ENCODE measurements around the gene LATS2. TPM values are rescaled to one million over a fixed set of nuclear protein-coding genes. Genes with fewer than 3 reads are reported as not detected.

The LATS2 gene
- total RNA-seq, 1 donor from 2014 or later = 44.1 TPM

DNA sequence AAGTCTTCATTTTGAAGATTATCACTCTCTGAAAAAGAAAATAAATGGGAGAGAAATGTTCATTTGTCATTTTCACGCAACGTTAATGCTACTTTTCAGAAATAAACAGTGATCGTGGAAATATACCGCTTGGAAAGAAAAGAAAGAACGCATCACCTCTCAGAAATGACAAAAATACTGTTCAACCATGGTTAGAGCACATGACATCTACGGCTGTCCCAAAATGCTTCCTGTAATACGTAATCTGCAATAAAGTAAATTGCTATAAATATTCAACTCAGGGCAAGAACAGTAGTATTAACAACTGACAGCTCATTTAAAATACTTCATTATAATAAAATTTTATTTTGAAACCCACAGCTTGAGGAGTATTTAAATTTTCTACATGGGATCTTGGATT lies 15.2 kb downstream of the LATS2 start:
- no peaks in the 10 kb centered on the region for H3K27me3 ChIP-seq
- H3K4me3 ChIP-seq = no peak overlapping the region
- no peak for TF ChIP-seq CTCF (IDR thresholded peaks at IDR 0.05)
- DNase-seq (no peak), ATAC-seq (no peak)
- no peak overlapping the region for H3K27ac ChIP-seq
- intact Hi-C loops (cut with DNase I) = no loop called here
- H3K4me1 ChIP-seq = peaks cover 56% of the 10 kb centered on the region
- no peaks in the 10 kb centered on the region for H3K9me3 ChIP-seq
- peaks cover 23% of the 10 kb centered on the region for H3K36me3 ChIP-seq

GRCh38 chr13:21045100-21045499 lies 16.3 kb downstream of the LATS2 start:
- ATAC-seq = no peak
- H3K9me3 ChIP-seq = no peaks in the 10 kb centered on the region
- no peak overlapping the region for H3K27ac ChIP-seq
- peaks cover 24% of the 10 kb centered on the region for H3K36me3 ChIP-seq
- intact Hi-C loops (cut with DNase I) = no loop called here
- H3K27me3 ChIP-seq = no peaks in the 10 kb centered on the region
- no peak for DNase-seq
- no peak for TF ChIP-seq CTCF (IDR thresholded peaks at IDR 0.05)
- H3K4me1 ChIP-seq = peaks cover 62% of the 10 kb centered on the region
- H3K4me3 ChIP-seq = no peak overlapping the region

DNA sequence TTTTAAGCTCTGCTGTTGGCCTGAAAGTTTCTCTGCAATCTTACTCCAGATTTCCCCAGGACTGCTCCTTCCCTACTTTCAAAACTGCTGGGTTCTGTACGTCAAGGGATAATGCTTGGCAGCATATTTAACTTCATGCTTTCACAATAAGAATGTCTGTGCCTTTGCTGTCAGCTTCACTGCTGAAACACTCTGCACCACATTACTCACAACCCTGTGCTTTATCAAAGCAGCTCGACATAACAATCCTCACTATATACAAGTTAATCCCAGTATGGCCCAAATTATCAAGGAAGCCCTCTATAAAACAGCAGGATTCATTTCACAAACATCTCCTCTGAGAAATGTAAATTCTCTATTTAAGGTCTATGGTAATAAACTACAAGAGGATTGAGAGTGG lies 17.5 kb downstream of the LATS2 start:
- peaks cover 24% of the 10 kb centered on the region for H3K36me3 ChIP-seq
- H3K27ac ChIP-seq = no peak overlapping the region
- H3K4me3 ChIP-seq = no peak overlapping the region
- intact Hi-C loops (cut with DNase I) = no loop called here
- no peak for DNase-seq
- no peak for TF ChIP-seq CTCF (IDR thresholded peaks at IDR 0.05)
- peaks cover 61% of the 10 kb centered on the region for H3K4me1 ChIP-seq
- no peaks in the 10 kb centered on the region for H3K9me3 ChIP-seq
- H3K27me3 ChIP-seq = no peaks in the 10 kb centered on the region
- no peak for ATAC-seq

- no peaks in the 10 kb centered on the region for H3K27me3 ChIP-seq
- no peak overlapping the region for H3K4me3 ChIP-seq
- intact Hi-C loops (cut with DNase I) = no loop called here
- peaks cover 62% of the 10 kb centered on the region for H3K4me1 ChIP-seq
- H3K36me3 ChIP-seq = peaks cover 20% of the 10 kb centered on the region
- peak; percentile 8 for ATAC-seq
- no peak for DNase-seq
- no peaks in the 10 kb centered on the region for H3K9me3 ChIP-seq
- TF ChIP-seq CTCF (IDR thresholded peaks at IDR 0.05) = no peak
- H3K27ac ChIP-seq = no peak overlapping the region
Observed at GRCh38 chr13:21040120-21040826, 21.1 kb downstream of the LATS2 start.

DNA sequence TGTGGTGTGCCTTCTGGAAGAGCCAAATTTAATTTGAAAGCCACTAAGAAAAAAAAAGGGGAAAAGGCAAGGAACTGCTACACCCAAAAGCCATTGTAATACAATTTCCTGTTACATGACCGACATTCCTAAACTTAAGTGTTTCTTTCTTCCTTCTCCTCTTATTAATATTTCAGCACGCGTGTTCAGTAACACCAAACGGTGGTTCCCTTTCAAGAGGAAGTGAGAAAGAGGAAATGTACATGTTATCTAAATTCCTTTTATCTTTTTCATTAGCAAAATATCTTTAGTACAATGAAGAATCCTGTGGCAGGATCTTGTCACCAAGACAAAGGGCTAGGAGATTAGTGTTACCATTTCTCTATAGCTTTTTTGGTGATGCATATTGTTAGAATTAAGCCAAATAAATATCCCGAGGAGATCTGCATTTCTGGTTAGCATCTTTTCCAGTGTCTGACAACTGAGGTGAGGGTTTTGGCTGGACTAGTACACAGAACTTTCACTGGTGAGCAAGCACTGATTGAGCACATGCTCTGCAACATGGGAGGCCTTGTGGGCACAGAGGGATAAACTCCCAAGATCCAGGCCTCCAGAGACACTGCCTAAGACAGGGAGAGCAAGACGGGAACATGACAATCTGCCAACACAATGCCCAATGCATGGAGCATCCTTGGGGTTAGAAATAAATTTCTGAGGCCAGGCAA lies 22.1 kb downstream of the LATS2 start:
- H3K36me3 ChIP-seq = peaks cover 17% of the 10 kb centered on the region
- TF ChIP-seq CTCF (IDR thresholded peaks at IDR 0.05) = no peak
- peaks cover 68% of the 10 kb centered on the region for H3K4me1 ChIP-seq
- H3K27me3 ChIP-seq = no peaks in the 10 kb centered on the region
- no peaks in the 10 kb centered on the region for H3K9me3 ChIP-seq
- peak; percentile 37 for ATAC-seq
- DNase-seq = no peak
- H3K4me3 ChIP-seq = no peak overlapping the region
- intact Hi-C loops (cut with DNase I) = no loop called here
- no peak overlapping the region for H3K27ac ChIP-seq
